ENCODE results near the gene ENSA. TPM values are rescaled to one million over a fixed set of nuclear protein-coding genes. Genes with fewer than 3 reads are reported as not detected.
"Not testable (repeated sequence)": the region's sequence is repeated elsewhere in the genome, so short reads cannot be mapped to it uniquely, and the experiment has no call there.

ENSA gene
- polyA plus RNA-seq (2013, experiment 1 of 4), result 165 TPM
- 142 TPM for polyA plus RNA-seq (2013, experiment 2 of 4)
- 126 TPM for polyA plus RNA-seq (2013, experiment 3 of 4)
- 121 TPM for polyA plus RNA-seq (2013, experiment 4 of 4)

DNA sequence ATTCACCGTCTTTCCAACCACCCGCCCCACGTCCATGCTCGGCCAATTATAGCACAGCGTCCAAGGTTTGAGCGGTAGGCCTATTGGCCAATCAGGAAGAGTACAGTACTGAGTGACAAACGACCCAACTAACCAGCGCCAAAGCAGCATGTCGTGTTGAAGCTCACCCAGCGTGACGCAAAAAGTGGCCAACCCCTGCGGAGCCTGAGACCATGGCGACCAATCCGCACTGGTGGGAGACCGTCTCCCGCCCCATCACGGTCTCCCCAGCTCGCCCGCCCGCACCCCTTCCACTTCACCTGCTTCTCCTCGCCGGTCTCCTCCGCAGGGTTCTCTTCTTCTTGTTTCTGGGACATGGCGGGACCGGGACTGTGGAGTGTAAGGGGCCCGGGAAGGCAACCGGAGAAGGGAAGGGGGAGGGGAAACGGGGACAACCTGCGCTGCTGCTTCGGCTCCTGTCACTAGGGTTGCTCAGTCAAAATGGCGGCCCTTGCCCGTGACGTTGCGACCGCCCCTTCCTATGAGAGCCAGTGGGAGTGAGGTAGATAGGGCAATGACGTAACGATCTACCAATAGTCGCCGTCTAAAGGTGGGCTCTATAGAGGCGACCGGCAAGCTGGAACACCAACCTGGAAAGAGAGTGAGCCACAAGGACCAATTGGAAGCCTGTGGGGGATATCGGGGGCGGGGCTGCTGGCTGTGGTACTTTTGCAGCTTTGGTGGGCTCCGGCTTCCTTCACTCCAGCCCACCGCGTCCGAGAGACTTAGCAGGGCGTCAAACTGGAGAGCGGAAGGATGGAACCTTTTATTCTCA is at the start of gene ENSA:
TSS of gene ENSA (minus strand) at position 498 of the 814 bp plus-strand sequence. CDS start at position 356, 142 bp downstream.
- no peaks in the 10 kb centered on the region for H3K27me3 ChIP-seq (ENCODE audit: control insufficient read depth, insufficient read depth, low read length, poor library complexity, severe bottlenecking)
- no peaks in the 10 kb centered on the region for H3K9me3 ChIP-seq (ENCODE audit: control insufficient read depth, low read length)
- 0% methylated on average over 49 of the region's 49 CpGs for WGBS, 2 experiments
- H3K27ac ChIP-seq (ENCODE audit: insufficient read depth, low read depth, low read length, poor library complexity, severe bottlenecking), result peak within 1 kb of the TSS; percentile 99
- H3K4me3 ChIP-seq (ENCODE audit: insufficient read depth, low read depth, low read length), result peak within 1 kb of the TSS; percentile 60
- no peaks in the 10 kb centered on the region for H3K4me1 ChIP-seq (ENCODE audit: control insufficient read depth, insufficient read depth, low read length)
- H3K36me3 ChIP-seq (ENCODE audit: control insufficient read depth, insufficient read depth, low read length), result peaks cover 23% of the 10 kb centered on the region

GRCh38 chr1:150678988-150679387 is 49.6 kb upstream of the ENSA start:
- Histone ChIP-seq H3K36me3 (ENCODE audit: control insufficient read depth, insufficient read depth, low read length) (no peaks in the 10 kb centered on the region), H3K4me1 (ENCODE audit: control insufficient read depth, insufficient read depth, low read length) (no peaks in the 10 kb centered on the region), H3K4me3 (ENCODE audit: insufficient read depth, low read depth, low read length) (no peak overlapping the region), H3K27ac (ENCODE audit: insufficient read depth, low read depth, low read length, poor library complexity, severe bottlenecking) (no peak overlapping the region), H3K27me3 (ENCODE audit: control insufficient read depth, insufficient read depth, low read length, poor library complexity, severe bottlenecking) (no peaks in the 10 kb centered on the region), H3K9me3 (ENCODE audit: control insufficient read depth, low read length) (no peaks in the 10 kb centered on the region)
- WGBS, 2 experiments, result no CpG with 5 or more reads among the region's 1 CpG

DNA sequence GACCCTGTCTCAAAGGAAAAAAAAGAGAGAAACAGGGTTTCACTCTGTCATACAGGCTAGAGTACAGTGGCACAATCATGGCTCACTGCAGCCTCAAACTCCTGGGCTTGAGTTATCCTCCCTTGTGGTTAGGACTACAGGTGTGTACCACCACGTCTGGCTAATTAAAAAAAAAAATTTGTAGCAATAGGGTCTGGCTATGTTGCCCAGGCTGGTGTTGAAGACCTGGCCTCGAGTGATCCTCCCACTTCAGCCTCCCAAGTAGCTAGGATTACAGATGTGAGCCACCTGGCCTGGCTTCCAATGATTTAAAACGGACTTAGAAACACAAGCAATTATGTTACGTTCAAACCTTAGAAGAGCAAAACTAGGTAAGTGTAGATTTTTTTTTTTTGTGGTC is 45.5 kb upstream of the ENSA start:
- Histone ChIP-seq H3K27ac (ENCODE audit: insufficient read depth, low read depth, low read length, poor library complexity, severe bottlenecking) (no peak overlapping the region), H3K4me3 (ENCODE audit: insufficient read depth, low read depth, low read length) (no peak overlapping the region), H3K4me1 (ENCODE audit: control insufficient read depth, insufficient read depth, low read length) (no peaks in the 10 kb centered on the region), H3K36me3 (ENCODE audit: control insufficient read depth, insufficient read depth, low read length) (peaks cover 3% of the 10 kb centered on the region), H3K27me3 (ENCODE audit: control insufficient read depth, insufficient read depth, low read length, poor library complexity, severe bottlenecking) (no peaks in the 10 kb centered on the region), H3K9me3 (ENCODE audit: control insufficient read depth, low read length) (no peaks in the 10 kb centered on the region)
- 91 to 98% methylated on average over 4 of the region's 4 CpGs for WGBS, 2 experiments

DNA sequence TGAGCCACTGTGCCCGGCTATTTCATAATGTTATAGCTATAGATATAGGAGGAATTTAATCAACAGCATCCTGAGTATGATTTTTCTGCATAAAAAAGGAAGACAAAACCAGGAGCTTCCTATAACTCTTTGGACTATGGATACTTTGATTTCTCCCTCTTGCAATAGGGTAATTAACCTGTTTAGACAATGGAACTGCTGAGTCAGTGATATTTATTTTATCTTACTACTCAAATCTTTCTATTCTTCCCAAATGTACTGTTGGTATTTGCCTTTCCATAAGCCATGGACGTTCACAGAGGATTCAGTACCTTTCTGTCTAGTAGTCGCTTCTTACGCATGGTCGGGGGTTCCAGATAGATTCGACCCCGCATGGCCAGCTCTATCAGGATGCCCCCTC is 33.9 kb upstream of the ENSA start:
- H3K27me3 ChIP-seq (ENCODE audit: control insufficient read depth, insufficient read depth, low read length, poor library complexity, severe bottlenecking), result no peaks in the 10 kb centered on the region
- H3K9me3 ChIP-seq (ENCODE audit: control insufficient read depth, low read length), result no peaks in the 10 kb centered on the region
- H3K4me3 ChIP-seq (ENCODE audit: insufficient read depth, low read depth, low read length), result no peak overlapping the region
- 91 to 93% methylated on average over 7 of the region's 7 CpGs for WGBS, 2 experiments
- peaks cover 11% of the 10 kb centered on the region for H3K36me3 ChIP-seq (ENCODE audit: control insufficient read depth, insufficient read depth, low read length)
- H3K4me1 ChIP-seq (ENCODE audit: control insufficient read depth, insufficient read depth, low read length), result no peaks in the 10 kb centered on the region
- H3K27ac ChIP-seq (ENCODE audit: insufficient read depth, low read depth, low read length, poor library complexity, severe bottlenecking), result no peak overlapping the region

GRCh38 chr1:150662811-150663210 is 33.4 kb upstream of the ENSA start:
- no peak overlapping the region for H3K4me3 ChIP-seq (ENCODE audit: insufficient read depth, low read depth, low read length)
- H3K27ac ChIP-seq (ENCODE audit: insufficient read depth, low read depth, low read length, poor library complexity, severe bottlenecking), result no peak overlapping the region
- H3K9me3 ChIP-seq (ENCODE audit: control insufficient read depth, low read length), result no peaks in the 10 kb centered on the region
- H3K27me3 ChIP-seq (ENCODE audit: control insufficient read depth, insufficient read depth, low read length, poor library complexity, severe bottlenecking), result no peaks in the 10 kb centered on the region
- no peaks in the 10 kb centered on the region for H3K4me1 ChIP-seq (ENCODE audit: control insufficient read depth, insufficient read depth, low read length)
- peaks cover 11% of the 10 kb centered on the region for H3K36me3 ChIP-seq (ENCODE audit: control insufficient read depth, insufficient read depth, low read length)
- 92 to 93% methylated on average over 9 of the region's 9 CpGs for WGBS, 2 experiments

- WGBS, 2 experiments, result 88 to 100% methylated on average over 3 of the region's 5 CpGs
- Histone ChIP-seq H3K9me3 (ENCODE audit: control insufficient read depth, low read length) (no peaks in the 10 kb centered on the region), H3K4me1 (ENCODE audit: control insufficient read depth, insufficient read depth, low read length) (no peaks in the 10 kb centered on the region), H3K36me3 (ENCODE audit: control insufficient read depth, insufficient read depth, low read length) (peaks cover 11% of the 10 kb centered on the region), H3K4me3 (ENCODE audit: insufficient read depth, low read depth, low read length) (no peak overlapping the region), H3K27ac (ENCODE audit: insufficient read depth, low read depth, low read length, poor library complexity, severe bottlenecking) (no peak overlapping the region), H3K27me3 (ENCODE audit: control insufficient read depth, insufficient read depth, low read length, poor library complexity, severe bottlenecking) (no peaks in the 10 kb centered on the region)
These were observed 31.7 kb upstream of the ENSA start for GRCh38 chr1:150661156-150661555.

DNA sequence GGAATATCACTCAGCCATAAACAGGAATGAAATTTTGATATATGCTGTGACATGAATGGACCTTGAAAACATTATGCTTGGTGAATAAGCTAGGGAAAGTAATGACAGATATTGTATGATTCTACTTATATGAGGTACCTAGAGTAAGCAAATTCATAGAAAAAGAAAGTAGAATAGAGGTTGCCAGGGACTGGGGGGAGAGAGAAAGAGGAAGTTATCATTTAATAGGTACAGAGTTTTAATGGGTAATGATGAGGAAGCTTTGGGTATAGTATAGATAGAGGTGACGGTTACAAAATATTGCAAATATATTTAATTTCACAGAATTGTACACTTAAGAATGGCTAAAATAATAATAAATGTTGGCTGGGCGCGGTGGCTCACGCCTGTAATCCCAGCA is 31.2 kb upstream of the ENSA start:
- 89 to 95% methylated on average over 3 to 4 of the region's 4 CpGs for WGBS, 2 experiments
- no peaks in the 10 kb centered on the region for H3K4me1 ChIP-seq (ENCODE audit: control insufficient read depth, insufficient read depth, low read length)
- no peak overlapping the region for H3K4me3 ChIP-seq (ENCODE audit: insufficient read depth, low read depth, low read length)
- H3K27ac ChIP-seq (ENCODE audit: insufficient read depth, low read depth, low read length, poor library complexity, severe bottlenecking), result no peak overlapping the region
- H3K9me3 ChIP-seq (ENCODE audit: control insufficient read depth, low read length), result no peaks in the 10 kb centered on the region
- H3K27me3 ChIP-seq (ENCODE audit: control insufficient read depth, insufficient read depth, low read length, poor library complexity, severe bottlenecking), result no peaks in the 10 kb centered on the region
- peaks cover 11% of the 10 kb centered on the region for H3K36me3 ChIP-seq (ENCODE audit: control insufficient read depth, insufficient read depth, low read length)

- not testable (repeated sequence) for H3K27me3 ChIP-seq (ENCODE audit: control insufficient read depth, insufficient read depth, low read length, poor library complexity, severe bottlenecking); H3K9me3 ChIP-seq (ENCODE audit: control insufficient read depth, low read length); H3K4me3 ChIP-seq (ENCODE audit: insufficient read depth, low read depth, low read length); H3K27ac ChIP-seq (ENCODE audit: insufficient read depth, low read depth, low read length, poor library complexity, severe bottlenecking); H3K4me1 ChIP-seq (ENCODE audit: control insufficient read depth, insufficient read depth, low read length)
- 94 to 96% methylated on average over 4 of the region's 4 CpGs for WGBS, 2 experiments
- H3K36me3 ChIP-seq (ENCODE audit: control insufficient read depth, insufficient read depth, low read length), result peaks cover 11% of the 10 kb centered on the region
These were observed 27.7 kb upstream of the ENSA start for GRCh38 chr1:150657064-150657463.

DNA sequence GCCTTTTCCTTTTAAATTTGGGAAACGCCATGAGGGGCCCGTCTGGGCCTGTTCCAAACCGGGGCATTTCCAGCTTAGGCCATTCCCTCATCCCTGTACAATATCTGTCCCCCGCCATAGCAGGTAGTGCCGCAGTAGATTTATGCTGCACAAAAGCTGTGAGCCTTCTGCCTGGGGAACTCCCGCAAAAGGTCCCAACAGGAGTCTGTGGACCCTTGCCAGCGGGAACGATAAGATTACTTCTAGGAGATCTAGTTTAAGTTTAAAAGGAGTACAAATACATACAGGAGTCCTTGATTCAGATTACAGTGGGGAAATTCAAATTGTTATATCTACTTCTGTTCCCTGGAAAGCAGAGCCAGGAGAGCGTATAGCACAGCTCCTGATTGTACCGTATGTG is 25.2 kb upstream of the ENSA start:
- H3K9me3 ChIP-seq (ENCODE audit: control insufficient read depth, low read length); H3K36me3 ChIP-seq (ENCODE audit: control insufficient read depth, insufficient read depth, low read length); H3K27me3 ChIP-seq (ENCODE audit: control insufficient read depth, insufficient read depth, low read length, poor library complexity, severe bottlenecking); H3K4me3 ChIP-seq (ENCODE audit: insufficient read depth, low read depth, low read length); H3K27ac ChIP-seq (ENCODE audit: insufficient read depth, low read depth, low read length, poor library complexity, severe bottlenecking); H3K4me1 ChIP-seq (ENCODE audit: control insufficient read depth, insufficient read depth, low read length): not testable (repeated sequence)
- WGBS, 2 experiments, result 95 to 96% methylated on average over 10 of the region's 10 CpGs

DNA sequence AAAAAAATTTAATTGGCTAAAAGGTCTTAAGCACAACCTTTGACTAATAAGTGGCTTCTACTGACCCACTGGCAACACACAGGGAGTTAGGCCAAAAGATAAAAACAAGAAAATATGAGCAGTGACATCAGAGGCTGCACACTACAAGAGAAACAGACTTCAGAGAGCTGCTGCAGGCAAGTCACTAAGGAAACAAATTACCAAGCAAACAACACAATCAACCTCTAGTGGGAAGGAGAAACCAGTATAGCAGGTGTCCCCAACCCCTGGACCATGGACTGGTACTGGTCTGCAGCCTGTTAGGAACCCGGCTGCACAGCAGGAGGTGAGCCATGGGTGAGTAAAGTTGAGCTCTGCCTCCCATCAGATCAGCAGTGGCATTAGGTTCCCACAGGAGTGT is 20.8 kb upstream of the ENSA start:
- no peaks in the 10 kb centered on the region for H3K27me3 ChIP-seq (ENCODE audit: control insufficient read depth, insufficient read depth, low read length, poor library complexity, severe bottlenecking)
- H3K4me1 ChIP-seq (ENCODE audit: control insufficient read depth, insufficient read depth, low read length), result no peaks in the 10 kb centered on the region
- no peaks in the 10 kb centered on the region for H3K9me3 ChIP-seq (ENCODE audit: control insufficient read depth, low read length)
- H3K27ac ChIP-seq (ENCODE audit: insufficient read depth, low read depth, low read length, poor library complexity, severe bottlenecking), result no peak overlapping the region
- WGBS, 2 experiments, result 68 to 93% methylated on average over 1 of the region's 1 CpG
- H3K36me3 ChIP-seq (ENCODE audit: control insufficient read depth, insufficient read depth, low read length), result peaks cover 8% of the 10 kb centered on the region
- no peak overlapping the region for H3K4me3 ChIP-seq (ENCODE audit: insufficient read depth, low read depth, low read length)
